Naive thymus-derived CD8-positive, alpha-beta T cell (primary cell): Measurements from ENCODE around the gene BIRC2. TPM values are rescaled to one million over a fixed set of nuclear protein-coding genes. Genes with fewer than 3 reads are reported as not detected.
A peak's percentile ranks its signal among the peaks of the same experiment; 100 is the strongest.

ENCODE experiments used
- ATAC-seq, 2 donors: fragments of 150-1000 bp; cut with Tn5 transposase in 1 of 2; sonication (Bioruptor Pico), chemical (Tn5 transposase) in 1 of 2; 1 replicate in 1 of 2; 2 replicates in 1 of 2; pipeline ENCODE4 v1.10.0; 2021; ENCODE audit warnings: mild to moderate bottlenecking in 2 of 2, moderate library complexity in 2 of 2
- POLR2A ChIA-PET: fragments of 350-600 bp; sonication (Branson Sonifier 250); formaldehyde crosslinking; loops from one replicate; lab custom pipeline; 2021; ENCODE audit warnings: antibody characterized with exemption; lab: Charles Lee
- DNase-seq, 10 donors: peaks; one replicate each; pipeline versions ENCODE4 v3.0.0 to v3.0.0-alpha.2; 2020 to 2022
- H3K27ac Mint-ChIP-seq, 10 donors: one replicate each; pipeline ENCODE4 v1.8.0; 2020 to 2022; ENCODE audit warnings: mild to moderate bottlenecking in 10 of 10, mixed read lengths in 10 of 10, moderate library complexity in 4 of 10, inconsistent platforms in 1 of 10
- H3K27me3 Mint-ChIP-seq, 5 donors: one replicate each; pipeline ENCODE4 v1.8.0; 2021 to 2022; ENCODE audit warnings: mixed read lengths in 5 of 5
- H3K36me3 Mint-ChIP-seq, 3 donors: one replicate each; pipeline ENCODE4 v1.8.0; 2020 to 2022; ENCODE audit warnings: mixed read lengths in 3 of 3, mild to moderate bottlenecking in 2 of 3, inconsistent platforms in 1 of 3
- H3K4me1 Mint-ChIP-seq, 4 donors: one replicate each; pipeline ENCODE4 v1.8.0; 2021 to 2022; ENCODE audit warnings: mixed read lengths in 4 of 4
- H3K4me3 Mint-ChIP-seq, 10 donors: one replicate each; pipeline ENCODE4 v1.8.0; 2020 to 2022; ENCODE audit warnings: mild to moderate bottlenecking in 10 of 10, mixed read lengths in 10 of 10, moderate library complexity in 6 of 10, inconsistent platforms in 1 of 10
- H3K9me3 Mint-ChIP-seq, 9 donors: one replicate each; pipeline ENCODE4 v1.8.0; 2020 to 2022; ENCODE audit warnings: mixed read lengths in 9 of 9, mild to moderate bottlenecking in 3 of 9, inconsistent platforms in 1 of 9, moderate library complexity in 1 of 9
- polyA plus RNA-seq, 3 donors: library from polyadenylated mRNA; unstranded; fragments of 300-500 nt; fragmentation: Illumina TruSeq; gene quantifications; one replicate each; pipeline ENCODE4 v1.2.3, GENCODE V29; 2021
- total RNA-seq, 8 experiments: library from RNA in 2 of 8; stranded (reverse) in 2 of 8; gene quantifications; one replicate each; pipeline ENCODE4 v1.2.3 and lab custom pipeline; 2021 to 2026

The BIRC2 gene
- total and polyA plus RNA-seq, 5 experiments from 2014 or later: 29.6 to 56.9 (median 41.9) TPM

DNA sequence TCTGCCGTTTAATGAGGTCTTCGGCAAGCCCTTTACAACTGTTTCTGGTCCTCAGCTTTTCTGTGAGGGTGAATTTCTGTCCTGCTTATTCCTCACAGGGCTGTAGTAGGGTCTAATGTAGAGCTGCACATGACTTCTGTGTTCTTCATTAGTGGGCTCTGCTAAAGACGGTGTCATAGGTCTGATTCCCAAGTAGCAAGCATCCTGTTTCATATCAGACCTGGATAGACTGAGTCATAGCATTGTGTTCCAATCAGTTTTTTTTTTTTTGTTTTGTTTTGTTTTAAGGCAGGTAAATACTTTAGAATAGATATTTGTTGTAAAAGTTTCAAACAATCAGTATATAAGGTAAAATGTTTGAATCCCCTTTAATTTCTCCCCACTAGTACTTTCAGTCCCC, 35.4 kb downstream of the BIRC2 start:
- H3K4me1 Mint-ChIP-seq: peaks cover 2 to 33% (median 29%) of the 10 kb centered on the region in 4 donors
- H3K4me3 Mint-ChIP-seq: no peak overlapping the region
- no peak for ATAC-seq
- no peaks in the 10 kb centered on the region for H3K27me3 Mint-ChIP-seq
- H3K27ac Mint-ChIP-seq: peak overlapping the region in 3 of 10 donors; percentile 6 to 49 (median 12)
- no peak for DNase-seq
- H3K36me3 Mint-ChIP-seq: peaks cover 7 to 77% (median 40%) of the 10 kb centered on the region in 3 donors
- H3K9me3 Mint-ChIP-seq: no peaks in the 10 kb centered on the region
- POLR2A ChIA-PET: no interaction called here

DNA sequence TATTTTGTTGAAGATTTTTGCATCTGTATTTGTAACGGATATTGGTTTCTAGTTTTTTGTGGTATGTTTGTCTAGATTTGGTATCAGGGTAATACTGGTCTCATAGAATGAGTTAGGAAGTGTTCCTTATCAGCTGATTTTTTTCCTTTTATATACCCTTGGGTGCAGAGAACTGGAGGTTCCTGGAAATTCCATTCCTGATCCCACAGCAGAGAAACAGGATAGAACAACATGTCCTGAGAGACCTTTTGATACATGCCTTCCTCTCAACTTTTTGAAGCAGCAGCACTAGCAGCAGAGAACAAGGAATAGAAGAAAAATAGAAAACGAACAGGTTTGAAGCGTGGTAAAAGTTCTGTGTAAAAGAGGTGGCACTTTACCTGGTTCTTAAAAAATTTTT, 36.8 kb downstream of the BIRC2 start:
- Mint-ChIP-seq H3K4me1 (peaks cover 5 to 33% (median 27%) of the 10 kb centered on the region in 4 donors), H3K36me3 (peaks cover 13 to 73% (median 35%) of the 10 kb centered on the region in 3 donors), H3K27me3 (no peaks in the 10 kb centered on the region), H3K9me3 (no peaks in the 10 kb centered on the region), H3K4me3 (no peak overlapping the region), H3K27ac (peak overlapping the region in 3 of 10 donors; percentile 12 to 34 (median 22))
- no peak for ATAC-seq
- POLR2A ChIA-PET: interaction anchor here (1.0 kb wide), 1 partner anchor 17 kb away, joined by 3 read pairs; no protein-coding TSS in a partner anchor
- no peak for DNase-seq

- H3K9me3 Mint-ChIP-seq: no peaks in the 10 kb centered on the region
- no peaks in the 10 kb centered on the region for H3K27me3 Mint-ChIP-seq
- peaks cover 20 to 72% (median 35%) of the 10 kb centered on the region in 3 donors for H3K36me3 Mint-ChIP-seq
- no peak for DNase-seq
- no peak for ATAC-seq
- H3K4me3 Mint-ChIP-seq: no peak overlapping the region
- H3K27ac Mint-ChIP-seq: peak overlapping the region in 8 of 10 donors; percentile 22 to 78 (median 44)
- POLR2A ChIA-PET: interaction anchor here (1.0 kb wide), 2 partner anchors 12 to 17 kb away, joined by 3 read pairs; no protein-coding TSS in a partner anchor
- H3K4me1 Mint-ChIP-seq: peaks cover 5 to 35% (median 30%) of the 10 kb centered on the region in 4 donors
These were observed 37.5 kb downstream of the BIRC2 start for GRCh38 chr11:102384419-102385079.

GRCh38 chr11:102385085-102386007, 38.3 kb downstream of the BIRC2 start:
- Mint-ChIP-seq H3K4me1 (peaks cover 5 to 40% (median 32%) of the 10 kb centered on the region in 4 donors), H3K27ac (peak overlapping the region in 9 of 10 donors; percentile 39 to 78 (median 50)), H3K4me3 (no peak overlapping the region), H3K27me3 (no peaks in the 10 kb centered on the region), H3K9me3 (no peaks in the 10 kb centered on the region), H3K36me3 (peaks cover 21 to 66% (median 33%) of the 10 kb centered on the region in 3 donors)
- DNase-seq (no peak), ATAC-seq (no peak)
- POLR2A ChIA-PET: interaction anchor here (0.5 to 1.0 kb wide), 2 partner anchors 11 to 32 kb away, joined by 3 read pairs; no protein-coding TSS in a partner anchor

- Mint-ChIP-seq H3K27me3 (no peaks in the 10 kb centered on the region), H3K4me1 (peaks cover 9 to 46% (median 39%) of the 10 kb centered on the region in 4 donors), H3K4me3 (no peak overlapping the region), H3K9me3 (no peaks in the 10 kb centered on the region), H3K36me3 (peaks cover 21 to 60% (median 27%) of the 10 kb centered on the region in 3 donors), H3K27ac (peak overlapping the region in 6 of 10 donors; percentile 2 to 87 (median 42))
- POLR2A ChIA-PET: interaction anchor here (0.5 kb wide), 1 partner anchor 31 kb away, joined by 3 read pairs; no protein-coding TSS in a partner anchor
- ATAC-seq: peak; percentile 54 to 79
- DNase-seq: peak in 1 of 10 donors; percentile 16
These were observed 39.2 kb downstream of the BIRC2 start for GRCh38 chr11:102386136-102386734.

DNA sequence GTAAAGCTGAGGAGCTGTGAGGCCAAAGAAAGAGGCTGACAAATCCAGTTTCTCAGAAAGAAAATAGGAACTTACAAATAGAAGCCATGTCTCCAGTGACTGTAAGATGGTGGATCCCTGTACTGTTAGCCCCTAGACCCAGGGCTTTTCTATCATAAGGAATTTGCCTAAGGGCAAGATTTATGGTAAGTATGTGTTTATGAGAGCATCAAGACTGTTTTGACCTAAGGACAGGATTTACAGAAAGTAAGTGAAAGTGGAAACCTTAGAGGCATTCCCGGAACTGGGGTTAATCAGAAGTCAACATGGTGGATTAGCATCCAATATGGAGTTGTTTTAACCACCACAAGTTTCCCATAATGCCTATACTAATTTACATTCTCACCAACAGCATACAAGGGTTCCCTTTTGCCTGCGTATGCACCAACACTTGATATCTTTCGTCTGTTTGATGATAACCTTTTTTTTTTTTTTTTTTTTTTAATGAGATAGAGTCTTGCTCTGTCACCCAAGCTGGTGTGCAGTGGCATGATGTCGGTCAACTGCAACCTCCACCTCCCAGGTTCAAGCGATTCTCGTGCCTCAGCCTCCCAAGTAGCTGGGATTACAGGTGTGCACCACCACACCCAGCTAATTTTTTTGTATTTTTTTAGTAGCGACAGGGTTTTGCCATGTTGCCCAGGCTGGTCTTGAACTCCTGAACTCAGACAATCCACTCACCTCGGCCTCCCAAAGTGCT, 40.2 kb downstream of the BIRC2 start:
- H3K27ac Mint-ChIP-seq: peak overlapping the region in 5 of 10 donors; percentile 2 to 87 (median 39)
- no peak for DNase-seq
- ATAC-seq: no peak
- peaks cover 9 to 49% (median 41%) of the 10 kb centered on the region in 4 donors for H3K4me1 Mint-ChIP-seq
- H3K27me3 Mint-ChIP-seq: no peaks in the 10 kb centered on the region
- H3K9me3 Mint-ChIP-seq: no peaks in the 10 kb centered on the region
- POLR2A ChIA-PET: interaction anchor here (7.9 kb wide), 1 partner anchor 65 kb away, joined by 51 read pairs; the partner anchor contains the start of gene TMEM123
- H3K4me3 Mint-ChIP-seq: no peak overlapping the region
- H3K36me3 Mint-ChIP-seq: peaks cover 21 to 56% (median 27%) of the 10 kb centered on the region in 3 donors

DNA sequence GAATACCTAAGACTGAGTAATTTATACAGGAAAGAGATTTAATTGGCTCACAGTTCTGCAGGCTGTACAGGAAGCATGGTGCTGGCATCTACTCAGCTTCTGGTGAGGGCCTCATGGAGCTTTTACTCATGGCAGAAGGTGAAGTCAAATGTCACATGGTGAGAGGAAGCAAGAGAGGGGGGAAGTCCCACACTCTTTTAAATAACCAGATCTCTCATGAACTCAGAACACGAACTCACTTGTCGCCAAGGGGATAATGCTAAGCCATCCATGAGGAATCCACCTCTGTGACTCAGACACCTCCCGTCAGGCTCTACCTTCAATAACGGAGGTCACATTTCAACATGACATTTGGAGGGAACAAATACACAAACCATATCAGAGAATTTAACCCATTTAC, 42.2 kb downstream of the BIRC2 start:
- H3K27me3 Mint-ChIP-seq: no peaks in the 10 kb centered on the region
- no peak for ATAC-seq
- DNase-seq: no peak
- H3K36me3 Mint-ChIP-seq: peaks cover 25 to 60% (median 28%) of the 10 kb centered on the region in 3 donors
- no peak overlapping the region for H3K4me3 Mint-ChIP-seq
- H3K4me1 Mint-ChIP-seq: peaks cover 18 to 63% (median 53%) of the 10 kb centered on the region in 4 donors
- no peaks in the 10 kb centered on the region for H3K9me3 Mint-ChIP-seq
- H3K27ac Mint-ChIP-seq: peak overlapping the region in 3 of 10 donors; percentile 7 to 36 (median 11)
- POLR2A ChIA-PET: interaction anchor here (0.6 to 7.9 kb wide), 3 partner anchors 63 to 107 kb away, joined by 3 to 51 read pairs (median 5); partner anchors contain the start of gene TMEM123

- H3K4me1 Mint-ChIP-seq: peaks cover 16 to 50% (median 45%) of the 10 kb centered on the region in 4 donors
- peak overlapping the region in 1 of 10 donors; percentile 19 for H3K4me3 Mint-ChIP-seq
- no peaks in the 10 kb centered on the region for H3K9me3 Mint-ChIP-seq
- POLR2A ChIA-PET: interaction anchor here (0.6 to 7.9 kb wide), 14 partner anchors 10 to 108 kb away, joined by 3 to 51 read pairs (median 4); partner anchors contain the start of gene TMEM123
- H3K27ac Mint-ChIP-seq: peak overlapping the region in 9 of 10 donors; percentile 3 to 87 (median 81)
- peak; percentile 62 to 69 for ATAC-seq
- DNase-seq: peak in 9 of 10 donors; percentile 18 to 74 (median 47)
- peaks cover 25 to 62% (median 28%) of the 10 kb centered on the region in 3 donors for H3K36me3 Mint-ChIP-seq
- no peaks in the 10 kb centered on the region for H3K27me3 Mint-ChIP-seq
These were observed 43.9 kb downstream of the BIRC2 start for GRCh38 chr11:102390667-102391465.

DNA sequence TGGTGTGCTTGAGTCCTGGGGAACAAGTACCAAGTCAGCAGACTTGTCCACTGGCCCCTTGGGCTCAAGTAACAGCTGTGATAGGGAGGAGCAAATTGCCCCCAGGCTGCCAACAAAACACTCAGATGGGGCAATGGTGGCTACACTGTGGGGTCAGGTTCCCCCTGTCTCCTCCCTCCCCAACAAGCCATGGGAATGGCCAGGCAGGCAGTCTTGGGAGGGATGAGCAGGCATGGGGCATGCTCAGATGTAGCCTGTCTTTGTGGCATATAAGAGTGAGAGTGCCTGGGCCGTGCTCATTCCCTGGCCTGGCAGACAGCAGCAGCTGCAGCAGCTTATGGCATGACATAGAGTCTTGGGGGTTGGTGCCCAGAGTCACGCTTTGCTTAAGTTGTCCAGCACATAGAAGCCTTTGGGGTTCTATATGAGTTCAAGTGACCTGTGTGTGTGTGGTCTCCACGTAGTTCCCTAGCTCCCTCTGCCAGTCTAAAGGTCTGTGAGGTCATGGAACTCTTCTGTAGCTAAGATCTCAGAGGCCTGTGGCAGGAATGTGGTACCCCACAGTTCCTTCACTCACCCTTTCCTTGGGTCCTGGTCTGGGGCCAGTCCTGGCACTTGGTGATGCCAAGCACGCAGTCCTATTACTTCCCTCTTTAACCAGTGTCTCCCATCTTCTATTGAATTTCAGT, 44.7 kb downstream of the BIRC2 start:
- Mint-ChIP-seq H3K36me3 (peaks cover 22 to 65% (median 27%) of the 10 kb centered on the region in 3 donors), H3K27ac (peak overlapping the region in 9 of 10 donors; percentile 3 to 91 (median 61)), H3K9me3 (no peaks in the 10 kb centered on the region), H3K27me3 (no peaks in the 10 kb centered on the region), H3K4me1 (peaks cover 16 to 48% (median 44%) of the 10 kb centered on the region in 4 donors), H3K4me3 (no peak overlapping the region)
- POLR2A ChIA-PET: interaction anchor here (0.6 to 7.9 kb wide), 8 partner anchors 10 to 108 kb away, joined by 3 to 51 read pairs (median 4); partner anchors contain the start of gene TMEM123
- DNase-seq (no peak), ATAC-seq (no peak)

GRCh38 chr11:102393272-102393730, 46.3 kb downstream of the BIRC2 start:
- Mint-ChIP-seq H3K27me3 (no peaks in the 10 kb centered on the region), H3K36me3 (peaks cover 15 to 66% (median 21%) of the 10 kb centered on the region in 3 donors), H3K9me3 (no peaks in the 10 kb centered on the region), H3K27ac (peak overlapping the region; percentile 68 to 91 (median 84)), H3K4me3 (no peak overlapping the region), H3K4me1 (peaks cover 19 to 55% (median 50%) of the 10 kb centered on the region in 4 donors)
- POLR2A ChIA-PET: interaction anchor here (0.5 to 7.9 kb wide), 7 partner anchors 17 to 97 kb away, joined by 3 to 51 read pairs (median 5); partner anchors contain the start of gene TMEM123
- ATAC-seq (peak in 1 of 2 donors; percentile 22), DNase-seq (no peak)
